SK-MEL-5 (cell line): ENCODE measurements around the gene ING1. TPM values are rescaled to one million over a fixed set of nuclear protein-coding genes. Genes with fewer than 3 reads are reported as not detected.
"Not testable (repeated sequence)": the region's sequence is repeated elsewhere in the genome, so short reads cannot be mapped to it uniquely, and the experiment has no call there.

Source experiments
- DNase-seq: peaks from one replicate; pipeline ENCODE4 v3.0.0-alpha.2; 2016; ENCODE audit warnings: low read depth, low spot score
- in situ Hi-C: cut with HindIII; loops from 2 replicates; pipeline ENCODE4 v1.10.0; 2016; ENCODE audit warnings: low sequenced_read_pairs, high pct_unique_total_duplicates, low pct_unique_long_range_greater_than_20kb
- polyA plus RNA-seq, 2 experiments: library from polyadenylated mRNA; depleted of rRNA; stranded (reverse); fragments of >200 nt; gene quantifications; 2 replicates each; pipeline ENCODE4 v1.2.3, GENCODE V29; 2015
- total RNA-seq: library from RNA; depleted of rRNA; stranded (reverse); fragments of >200 nt; shearing (Covaris generic); gene quantifications from 2 replicates; pipeline ENCODE4 v1.2.3, GENCODE V29; 2014; rRNA removed

ING1 gene
- 6.6 and 8.3 TPM in 2 replicates for total RNA-seq
- polyA plus RNA-seq (2015; cell fraction: cytosol; rRNA removed) = 15.0 and 23.7 TPM in 2 replicates
- 4.2 and 5.8 TPM in 2 replicates for polyA plus RNA-seq (2015; cell fraction: nucleus; rRNA removed)

- in situ Hi-C loops = no loop called here
- no peak for DNase-seq
These were observed at the start of gene ING1 for GRCh38 chr13:110713642-110713952. ING1 (plus strand) TSS chr13:110713700; CDS start chr13:110714150, 450 bp downstream.

DNA sequence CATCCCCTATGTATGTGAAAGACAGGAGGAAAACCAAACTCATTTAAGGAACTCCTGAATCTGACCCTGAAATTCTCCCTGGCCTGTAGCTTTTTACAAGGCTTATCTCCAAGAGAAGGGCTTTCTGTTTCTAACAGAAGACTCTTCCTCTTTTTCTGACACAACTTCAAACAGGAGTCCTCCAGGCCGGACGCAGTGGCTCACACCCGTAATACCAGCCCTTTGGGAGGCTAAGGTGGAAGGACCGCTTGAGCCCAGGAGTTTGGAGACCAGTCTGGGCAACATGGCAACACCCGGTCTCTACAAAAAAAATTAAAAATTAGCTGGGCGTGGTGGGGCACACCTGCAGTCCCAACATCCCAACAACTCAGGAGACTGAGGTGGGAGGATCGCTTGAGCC, 49.5 kb upstream of the ING1 start:
- DNase-seq = no peak
- in situ Hi-C loops = no loop called here

- no peak for DNase-seq
- in situ Hi-C loops = no loop called here
These were observed 48.8 kb upstream of the ING1 start for GRCh38 chr13:110664673-110665072.

DNA sequence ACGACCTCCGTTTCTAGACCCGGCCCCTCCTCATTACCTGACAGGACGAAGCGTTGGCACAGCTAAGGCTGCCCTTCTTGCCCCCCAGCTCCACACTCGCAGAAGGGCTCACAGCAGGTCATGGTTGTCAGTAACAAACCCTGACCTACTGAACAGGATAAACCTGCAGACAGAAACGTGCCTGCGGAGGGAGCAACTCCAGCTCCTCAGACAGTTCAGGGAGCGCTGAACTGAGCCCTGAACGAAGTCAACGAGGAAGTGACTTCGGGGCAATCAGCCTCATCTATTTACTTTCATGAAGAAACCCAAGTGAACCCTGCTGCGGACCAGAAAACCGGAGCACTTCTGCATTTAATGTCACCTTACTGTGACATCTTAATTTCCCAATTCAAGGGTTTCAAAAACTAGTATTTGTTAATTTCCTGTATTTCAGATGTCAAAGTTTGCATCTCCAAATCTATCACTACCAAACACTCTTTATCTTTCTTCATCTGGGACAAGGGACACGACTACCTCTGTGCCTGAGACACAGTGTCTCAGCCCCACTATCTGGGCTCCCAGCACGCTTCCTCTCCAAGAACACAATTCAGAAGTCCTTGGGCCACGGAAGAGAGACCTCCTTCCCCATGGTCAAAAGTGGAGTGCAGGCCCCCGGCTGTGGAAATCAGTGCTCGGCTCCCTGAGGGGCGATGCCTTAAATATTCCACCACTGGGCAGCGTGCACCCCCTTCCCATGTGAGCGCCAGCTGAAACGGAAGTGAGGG, 47.8 kb upstream of the ING1 start:
- no peak for DNase-seq
- in situ Hi-C loops = no loop called here

- no peak for DNase-seq
- in situ Hi-C loops = no loop called here
These were observed 47.3 kb upstream of the ING1 start for GRCh38 chr13:110666255-110666533.

DNA sequence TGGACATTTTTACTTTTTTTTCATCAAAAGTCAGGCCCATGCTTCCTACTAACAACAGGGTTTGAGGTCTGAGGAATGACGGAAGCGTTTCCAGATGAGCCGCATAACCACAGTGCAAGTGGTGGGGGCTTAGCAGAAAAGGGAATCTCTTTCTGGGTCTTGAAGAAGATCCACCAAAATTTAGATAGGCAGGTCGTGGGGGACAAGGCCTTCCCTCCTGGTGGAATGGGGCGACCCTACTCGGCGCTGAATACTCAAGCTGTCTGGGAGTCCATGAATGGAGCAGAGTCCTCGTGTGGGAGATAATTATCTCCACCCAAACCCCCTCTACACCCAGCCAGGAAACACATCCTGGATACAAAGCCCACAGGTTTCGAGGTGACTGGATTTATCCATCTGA, 44.5 kb upstream of the ING1 start:
- in situ Hi-C loops = no loop called here
- no peak for DNase-seq

DNA sequence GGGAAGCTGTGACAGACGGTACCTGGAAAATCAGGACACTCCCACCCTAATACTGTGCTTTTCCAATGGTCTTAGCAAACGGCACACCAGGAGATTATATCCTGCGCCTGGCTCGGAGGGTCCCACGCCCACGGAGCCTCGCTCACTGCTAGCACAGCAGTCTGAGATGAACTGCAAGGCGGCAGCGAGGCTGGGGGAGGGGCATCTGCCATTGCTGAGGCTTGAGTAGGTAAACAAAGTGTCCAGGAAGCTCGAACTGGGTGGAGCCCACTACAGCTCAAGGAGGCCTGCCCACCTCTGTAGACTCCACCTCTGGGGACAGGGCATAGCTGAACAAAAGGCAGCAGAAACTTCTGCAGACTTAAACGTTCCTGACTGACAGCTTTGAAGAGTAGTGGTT, 43.7 kb upstream of the ING1 start:
- DNase-seq, in situ Hi-C loops: not testable (repeated sequence)

DNA sequence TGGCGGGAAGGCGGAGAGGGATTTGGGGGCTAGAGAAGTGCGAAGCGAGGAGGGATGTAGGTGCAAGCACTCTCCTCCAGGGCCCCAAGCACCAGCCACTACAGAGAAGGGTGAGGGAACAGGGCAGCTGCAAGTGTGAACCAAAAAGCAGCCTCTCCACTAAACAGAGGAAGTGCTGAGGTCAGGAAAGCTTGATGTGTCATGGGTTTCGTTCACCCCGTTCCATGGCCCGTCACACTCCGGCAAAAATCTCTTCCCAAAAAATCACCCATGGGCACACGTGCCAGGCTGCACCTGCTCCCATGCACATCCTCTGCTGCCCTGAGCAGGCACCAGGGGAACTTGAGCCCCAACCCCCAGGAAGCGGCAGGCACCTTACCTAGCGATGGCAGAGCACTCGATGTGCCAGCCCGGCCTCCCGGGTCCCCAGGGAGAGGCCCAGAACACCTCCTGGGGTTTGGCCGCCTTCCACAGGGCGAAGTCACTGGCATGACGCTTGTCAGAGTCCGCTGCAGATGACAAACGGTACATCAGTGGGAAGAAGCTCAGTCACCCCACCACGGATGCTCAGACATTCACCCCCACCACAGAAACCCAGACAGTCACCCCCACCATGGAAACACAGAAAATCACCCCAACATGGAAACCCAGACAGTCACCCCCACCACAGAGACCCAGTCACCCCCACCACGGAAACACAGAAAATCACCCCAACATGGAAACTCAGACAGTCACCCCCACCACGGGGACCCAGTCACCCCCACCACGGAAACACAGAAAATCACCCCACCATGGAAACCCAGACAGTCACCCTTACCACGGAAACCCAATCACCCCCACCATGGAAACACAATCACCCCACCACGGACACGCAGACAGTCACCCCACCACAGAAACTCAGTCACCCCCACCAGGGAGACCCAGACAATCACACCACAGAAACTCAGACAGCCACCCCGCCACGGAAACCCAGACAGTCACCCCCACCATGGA, 36.6 kb upstream of the ING1 start:
- no peak for DNase-seq
- in situ Hi-C loops = no loop called here

DNA sequence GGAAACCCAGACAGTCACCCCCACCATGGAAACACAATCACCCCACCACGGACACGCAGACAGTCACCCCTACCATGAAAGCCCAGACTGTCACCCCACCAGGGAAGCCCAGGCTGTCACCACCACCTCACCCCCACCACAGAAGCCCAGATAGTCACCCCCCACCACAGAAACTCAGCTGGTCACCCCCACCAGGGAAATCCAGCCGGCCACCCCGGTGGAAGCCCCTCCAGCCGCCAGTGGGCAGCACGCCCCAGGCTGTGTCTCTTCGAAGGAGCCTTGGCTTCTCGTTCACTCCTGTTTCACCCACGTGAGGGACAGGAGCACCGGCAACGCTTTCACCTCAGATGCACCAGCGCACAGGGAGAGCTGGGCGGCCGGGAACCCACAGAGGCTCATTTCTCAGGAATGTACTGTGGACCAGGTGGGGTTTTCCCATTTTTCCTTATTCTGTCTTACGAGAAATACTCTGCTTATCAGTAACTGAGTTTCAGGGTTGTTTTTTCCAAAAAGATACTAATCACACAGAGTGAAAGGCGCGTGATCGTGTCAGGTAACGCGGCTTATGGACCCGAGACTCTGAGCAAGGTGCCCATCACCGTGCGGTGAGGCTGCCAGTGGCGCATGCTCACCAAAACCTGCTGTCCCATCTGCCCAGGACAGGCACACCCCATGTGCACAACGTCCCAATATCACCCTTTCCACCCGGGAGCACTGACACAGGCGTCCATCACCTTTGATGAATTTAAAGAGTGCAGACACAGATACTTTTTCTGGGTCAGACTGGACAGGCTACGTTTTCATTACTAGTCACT, 35.6 kb upstream of the ING1 start:
- in situ Hi-C loops = no loop called here
- DNase-seq = no peak

DNA sequence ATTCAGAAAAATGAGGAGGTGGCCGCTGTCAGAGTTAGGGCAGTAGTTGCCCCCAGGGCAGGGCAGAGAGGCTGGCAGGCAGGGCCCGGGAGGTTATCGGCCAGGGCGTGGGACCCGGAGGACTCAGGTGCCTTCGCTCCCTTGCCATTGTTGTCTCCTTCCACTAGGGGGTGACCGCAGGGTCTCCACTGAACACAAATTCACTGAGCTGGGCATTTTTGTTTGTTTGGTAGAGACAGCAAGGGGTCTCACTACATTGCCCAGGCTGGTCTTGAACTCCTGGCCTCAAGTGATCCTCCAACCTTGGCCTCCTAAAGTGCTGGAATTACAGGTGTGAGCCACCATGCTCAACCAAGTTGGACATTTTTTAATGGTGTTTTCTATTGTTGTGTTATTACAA, 32.6 kb upstream of the ING1 start:
- peak; percentile 68 for DNase-seq
- in situ Hi-C loops = no loop called here

GRCh38 chr13:110681868-110682550, 31.5 kb upstream of the ING1 start:
- in situ Hi-C loops = no loop called here
- DNase-seq = no peak

- in situ Hi-C loops = no loop called here
- no peak for DNase-seq
These were observed 30.8 kb upstream of the ING1 start for GRCh38 chr13:110682746-110683145.

GRCh38 chr13:110683203-110683883, 30.2 kb upstream of the ING1 start:
- in situ Hi-C loops = no loop called here
- DNase-seq = peak; percentile 88

- in situ Hi-C loops = no loop called here
These were observed 29.6 kb upstream of the ING1 start for GRCh38 chr13:110683921-110684320.

GRCh38 chr13:110684388-110685056, 29.0 kb upstream of the ING1 start:
- DNase-seq = no peak

More at GRCh38 chr13:110683921-110684320, 29.6 kb upstream of the ING1 start:
- no peak for DNase-seq

GRCh38 chr13:110685305-110686020, 28.0 kb upstream of the ING1 start:
- no peak for DNase-seq
- in situ Hi-C loops = no loop called here

More at GRCh38 chr13:110684388-110685056, 29.0 kb upstream of the ING1 start:
- in situ Hi-C loops = no loop called here
